Sigmoid colon (tissue), 4 donors: Measurements from ENCODE around the gene SYT15.

Experiments used
- EP300 ChIP-seq, 4 donors: sonication (generic); formaldehyde crosslinking; IDR thresholded peaks; one replicate each; pipeline ENCODE4 v1.6.1; 2017; ENCODE audit warnings: antibody characterized with exemption in 4 of 4
- POLR2A ChIP-seq, 2 donors: fragments of 450-650 bp; IDR thresholded peaks; one replicate each; pipeline ENCODE4 v1.6.1; 2016; ENCODE audit warnings: antibody characterized with exemption in 2 of 2, mild to moderate bottlenecking in 2 of 2, moderate library complexity in 2 of 2
- POLR2AphosphoS5 ChIP-seq, 4 donors: sonication (generic); formaldehyde crosslinking; IDR thresholded peaks; one replicate each; pipeline ENCODE4 v1.6.1; 2017; ENCODE audit warnings: antibody characterized with exemption in 4 of 4
- TF ChIP-seq, protein P1 (sequence below), 4 experiments: fragments of 450-650 bp in 3 of 4; fragments of 200-600 bp in 1 of 4; IDR thresholded peaks; one replicate each; pipeline ENCODE4 v1.5.1; 2016 to 2019; ENCODE audit warnings: antibody characterized with exemption in 4 of 4, mild to moderate bottlenecking in 3 of 4, moderate library complexity in 2 of 4

GRCh38 chr10:46543466-46544377 is 35.2 kb upstream of the SYT15 start:
- TF ChIP-seq POLR2AphosphoS5 (IDR thresholded peaks at IDR 0.05) (no peak), POLR2A (IDR thresholded peaks at IDR 0.05) (no peak), EP300 (IDR thresholded peaks at IDR 0.05) (no peak)
- TF ChIP-seq, protein P1, sequence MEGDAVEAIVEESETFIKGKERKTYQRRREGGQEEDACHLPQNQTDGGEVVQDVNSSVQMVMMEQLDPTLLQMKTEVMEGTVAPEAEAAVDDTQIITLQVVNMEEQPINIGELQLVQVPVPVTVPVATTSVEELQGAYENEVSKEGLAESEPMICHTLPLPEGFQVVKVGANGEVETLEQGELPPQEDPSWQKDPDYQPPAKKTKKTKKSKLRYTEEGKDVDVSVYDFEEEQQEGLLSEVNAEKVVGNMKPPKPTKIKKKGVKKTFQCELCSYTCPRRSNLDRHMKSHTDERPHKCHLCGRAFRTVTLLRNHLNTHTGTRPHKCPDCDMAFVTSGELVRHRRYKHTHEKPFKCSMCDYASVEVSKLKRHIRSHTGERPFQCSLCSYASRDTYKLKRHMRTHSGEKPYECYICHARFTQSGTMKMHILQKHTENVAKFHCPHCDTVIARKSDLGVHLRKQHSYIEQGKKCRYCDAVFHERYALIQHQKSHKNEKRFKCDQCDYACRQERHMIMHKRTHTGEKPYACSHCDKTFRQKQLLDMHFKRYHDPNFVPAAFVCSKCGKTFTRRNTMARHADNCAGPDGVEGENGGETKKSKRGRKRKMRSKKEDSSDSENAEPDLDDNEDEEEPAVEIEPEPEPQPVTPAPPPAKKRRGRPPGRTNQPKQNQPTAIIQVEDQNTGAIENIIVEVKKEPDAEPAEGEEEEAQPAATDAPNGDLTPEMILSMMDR (IDR thresholded peaks at IDR 0.05) = no peak
